Measurements from ENCODE around the gene KIAA1671. TPM values are rescaled to one million over a fixed set of nuclear protein-coding genes. Genes with fewer than 3 reads are reported as not detected.

Gene KIAA1671
- total and polyA plus RNA-seq, 4 donors, result 8.7 to 35.9 (median 19.1) TPM

DNA sequence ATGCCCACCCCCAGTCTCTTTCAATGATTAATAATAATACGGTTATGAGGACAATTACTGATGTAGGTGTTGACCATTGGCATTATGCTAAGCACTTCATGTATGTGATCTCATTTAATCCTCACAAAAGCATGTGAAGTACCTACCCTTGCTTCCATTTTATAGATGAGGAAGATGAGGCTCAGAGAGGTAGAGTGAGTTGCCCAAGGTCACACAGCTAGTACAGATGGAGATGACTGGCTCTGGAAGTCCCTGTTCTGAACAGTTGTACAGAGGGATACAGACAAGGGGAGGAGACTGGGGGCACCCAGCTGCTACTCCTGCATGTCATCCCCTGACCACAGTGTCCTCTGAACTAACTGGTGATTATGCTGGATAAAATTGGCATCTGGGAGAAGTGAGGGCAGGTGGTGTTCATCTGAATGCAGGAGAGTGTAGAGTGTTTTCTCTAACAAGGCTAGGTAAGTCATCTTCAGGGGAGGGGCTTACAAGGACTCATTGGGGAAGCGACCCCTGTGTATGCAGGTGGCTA lies 43.2 kb downstream of the KIAA1671 start:
- no peak overlapping the region for H3K9ac ChIP-seq (ENCODE audit: low read depth in 1 of 2, low read length in 2 of 2)
- no peak overlapping the region for H3K27ac ChIP-seq (ENCODE audit: low read depth in 1 of 2, low read length in 2 of 2)
- no peaks in the 10 kb centered on the region for H3K9me3 ChIP-seq (ENCODE audit: control insufficient read depth in 4 of 4, low read length in 3 of 4)
- H3K36me3 ChIP-seq (ENCODE audit: control insufficient read depth in 4 of 4, insufficient read depth in 3 of 4, low read depth in 1 of 4, low read length in 3 of 4), result no peaks in the 10 kb centered on the region
- TF ChIP-seq RAD21 (IDR thresholded peaks at IDR 0.05) (no peak), FOXA2 (IDR thresholded peaks at IDR 0.05) (no peak), JUND (IDR thresholded peaks at IDR 0.05) (no peak), SP1 (IDR thresholded peaks at IDR 0.05) (no peak), NR2F2 (IDR thresholded peaks at IDR 0.05) (no peak), TAF1 (conservative IDR thresholded peaks at IDR 0.05) (no peak), FOXA1 (IDR thresholded peaks at IDR 0.05) (no peak), HNF4A (conservative IDR thresholded peaks at IDR 0.05) (no peak)
- TF ChIP-seq, protein P1, sequence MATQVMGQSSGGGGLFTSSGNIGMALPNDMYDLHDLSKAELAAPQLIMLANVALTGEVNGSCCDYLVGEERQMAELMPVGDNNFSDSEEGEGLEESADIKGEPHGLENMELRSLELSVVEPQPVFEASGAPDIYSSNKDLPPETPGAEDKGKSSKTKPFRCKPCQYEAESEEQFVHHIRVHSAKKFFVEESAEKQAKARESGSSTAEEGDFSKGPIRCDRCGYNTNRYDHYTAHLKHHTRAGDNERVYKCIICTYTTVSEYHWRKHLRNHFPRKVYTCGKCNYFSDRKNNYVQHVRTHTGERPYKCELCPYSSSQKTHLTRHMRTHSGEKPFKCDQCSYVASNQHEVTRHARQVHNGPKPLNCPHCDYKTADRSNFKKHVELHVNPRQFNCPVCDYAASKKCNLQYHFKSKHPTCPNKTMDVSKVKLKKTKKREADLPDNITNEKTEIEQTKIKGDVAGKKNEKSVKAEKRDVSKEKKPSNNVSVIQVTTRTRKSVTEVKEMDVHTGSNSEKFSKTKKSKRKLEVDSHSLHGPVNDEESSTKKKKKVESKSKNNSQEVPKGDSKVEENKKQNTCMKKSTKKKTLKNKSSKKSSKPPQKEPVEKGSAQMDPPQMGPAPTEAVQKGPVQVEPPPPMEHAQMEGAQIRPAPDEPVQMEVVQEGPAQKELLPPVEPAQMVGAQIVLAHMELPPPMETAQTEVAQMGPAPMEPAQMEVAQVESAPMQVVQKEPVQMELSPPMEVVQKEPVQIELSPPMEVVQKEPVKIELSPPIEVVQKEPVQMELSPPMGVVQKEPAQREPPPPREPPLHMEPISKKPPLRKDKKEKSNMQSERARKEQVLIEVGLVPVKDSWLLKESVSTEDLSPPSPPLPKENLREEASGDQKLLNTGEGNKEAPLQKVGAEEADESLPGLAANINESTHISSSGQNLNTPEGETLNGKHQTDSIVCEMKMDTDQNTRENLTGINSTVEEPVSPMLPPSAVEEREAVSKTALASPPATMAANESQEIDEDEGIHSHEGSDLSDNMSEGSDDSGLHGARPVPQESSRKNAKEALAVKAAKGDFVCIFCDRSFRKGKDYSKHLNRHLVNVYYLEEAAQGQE (IDR thresholded peaks at IDR 0.05), result no peak
- TF ChIP-seq, protein P2, sequence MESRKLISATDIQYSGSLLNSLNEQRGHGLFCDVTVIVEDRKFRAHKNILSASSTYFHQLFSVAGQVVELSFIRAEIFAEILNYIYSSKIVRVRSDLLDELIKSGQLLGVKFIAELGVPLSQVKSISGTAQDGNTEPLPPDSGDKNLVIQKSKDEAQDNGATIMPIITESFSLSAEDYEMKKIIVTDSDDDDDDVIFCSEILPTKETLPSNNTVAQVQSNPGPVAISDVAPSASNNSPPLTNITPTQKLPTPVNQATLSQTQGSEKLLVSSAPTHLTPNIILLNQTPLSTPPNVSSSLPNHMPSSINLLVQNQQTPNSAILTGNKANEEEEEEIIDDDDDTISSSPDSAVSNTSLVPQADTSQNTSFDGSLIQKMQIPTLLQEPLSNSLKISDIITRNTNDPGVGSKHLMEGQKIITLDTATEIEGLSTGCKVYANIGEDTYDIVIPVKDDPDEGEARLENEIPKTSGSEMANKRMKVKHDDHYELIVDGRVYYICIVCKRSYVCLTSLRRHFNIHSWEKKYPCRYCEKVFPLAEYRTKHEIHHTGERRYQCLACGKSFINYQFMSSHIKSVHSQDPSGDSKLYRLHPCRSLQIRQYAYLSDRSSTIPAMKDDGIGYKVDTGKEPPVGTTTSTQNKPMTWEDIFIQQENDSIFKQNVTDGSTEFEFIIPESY (IDR thresholded peaks at IDR 0.05), result no peak
- TF ChIP-seq, protein P3, sequence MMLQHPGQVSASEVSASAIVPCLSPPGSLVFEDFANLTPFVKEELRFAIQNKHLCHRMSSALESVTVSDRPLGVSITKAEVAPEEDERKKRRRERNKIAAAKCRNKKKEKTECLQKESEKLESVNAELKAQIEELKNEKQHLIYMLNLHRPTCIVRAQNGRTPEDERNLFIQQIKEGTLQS (IDR thresholded peaks at IDR 0.05), result no peak
- TF ChIP-seq, protein P4, sequence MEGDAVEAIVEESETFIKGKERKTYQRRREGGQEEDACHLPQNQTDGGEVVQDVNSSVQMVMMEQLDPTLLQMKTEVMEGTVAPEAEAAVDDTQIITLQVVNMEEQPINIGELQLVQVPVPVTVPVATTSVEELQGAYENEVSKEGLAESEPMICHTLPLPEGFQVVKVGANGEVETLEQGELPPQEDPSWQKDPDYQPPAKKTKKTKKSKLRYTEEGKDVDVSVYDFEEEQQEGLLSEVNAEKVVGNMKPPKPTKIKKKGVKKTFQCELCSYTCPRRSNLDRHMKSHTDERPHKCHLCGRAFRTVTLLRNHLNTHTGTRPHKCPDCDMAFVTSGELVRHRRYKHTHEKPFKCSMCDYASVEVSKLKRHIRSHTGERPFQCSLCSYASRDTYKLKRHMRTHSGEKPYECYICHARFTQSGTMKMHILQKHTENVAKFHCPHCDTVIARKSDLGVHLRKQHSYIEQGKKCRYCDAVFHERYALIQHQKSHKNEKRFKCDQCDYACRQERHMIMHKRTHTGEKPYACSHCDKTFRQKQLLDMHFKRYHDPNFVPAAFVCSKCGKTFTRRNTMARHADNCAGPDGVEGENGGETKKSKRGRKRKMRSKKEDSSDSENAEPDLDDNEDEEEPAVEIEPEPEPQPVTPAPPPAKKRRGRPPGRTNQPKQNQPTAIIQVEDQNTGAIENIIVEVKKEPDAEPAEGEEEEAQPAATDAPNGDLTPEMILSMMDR (IDR thresholded peaks at IDR 0.05; ENCODE audit: low read depth, low read length, missing input control), result no peak
- no peaks in the 10 kb centered on the region for H3K27me3 ChIP-seq (ENCODE audit: control insufficient read depth in 4 of 4, insufficient read depth in 4 of 4, low read length in 3 of 4)
- WGBS, result 94% methylated on average over 2 of the region's 2 CpGs
- no peak for DNase-seq (ENCODE audit: low spot score)
- H3K4me1 ChIP-seq (ENCODE audit: control insufficient read depth in 4 of 4, insufficient read depth in 4 of 4, low read length in 3 of 4), result peaks cover 0 to 4% (median 2%) of the 10 kb centered on the region in 4 donors
- H3K4me3 ChIP-seq (ENCODE audit: low read depth in 1 of 3, low read length in 3 of 3), result no peak overlapping the region

DNA sequence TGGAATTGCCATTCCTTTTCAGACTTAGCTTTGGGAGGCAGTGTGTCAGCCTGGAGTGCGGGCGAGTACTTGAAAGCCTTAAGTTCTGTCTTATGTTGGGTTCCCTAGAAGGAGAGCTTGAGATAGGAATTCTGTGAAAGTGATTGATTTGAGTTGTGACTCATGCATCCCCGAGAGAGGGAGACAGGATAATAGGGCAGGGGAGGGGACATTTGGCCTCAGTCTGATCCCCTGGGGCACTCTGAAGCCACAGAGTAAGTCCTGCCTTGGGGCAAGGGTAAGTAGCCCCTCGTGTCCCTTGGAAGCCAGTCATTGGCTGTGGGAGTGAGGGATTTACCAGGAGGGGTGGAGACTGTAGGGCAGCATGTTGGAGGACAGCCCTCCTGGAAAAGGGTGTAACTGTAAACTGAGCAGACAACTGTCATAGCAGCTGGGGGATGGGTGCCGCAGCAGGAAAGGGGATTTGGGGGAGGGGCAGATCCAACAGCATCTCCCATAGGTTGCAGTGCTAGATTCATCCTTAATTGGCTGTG lies 44.0 kb downstream of the KIAA1671 start:
- Histone ChIP-seq H3K4me3 (ENCODE audit: low read depth in 1 of 3, low read length in 3 of 3) (no peak overlapping the region), H3K4me1 (ENCODE audit: control insufficient read depth in 4 of 4, insufficient read depth in 4 of 4, low read length in 3 of 4) (peaks cover 0 to 3% (median 1%) of the 10 kb centered on the region in 4 donors), H3K27me3 (ENCODE audit: control insufficient read depth in 4 of 4, insufficient read depth in 4 of 4, low read length in 3 of 4) (no peaks in the 10 kb centered on the region), H3K36me3 (ENCODE audit: control insufficient read depth in 4 of 4, insufficient read depth in 3 of 4, low read depth in 1 of 4, low read length in 3 of 4) (no peaks in the 10 kb centered on the region), H3K9me3 (ENCODE audit: control insufficient read depth in 4 of 4, low read length in 3 of 4) (no peaks in the 10 kb centered on the region), H3K9ac (ENCODE audit: low read depth in 1 of 2, low read length in 2 of 2) (no peak overlapping the region), H3K27ac (ENCODE audit: low read depth in 1 of 2, low read length in 2 of 2) (no peak overlapping the region)
- no peak for DNase-seq (ENCODE audit: low spot score)
- 64% methylated on average over 5 of the region's 5 CpGs for WGBS
- no peak for TF ChIP-seq HNF4A (conservative IDR thresholded peaks at IDR 0.05)
- no peak for TF ChIP-seq EGR1 (IDR thresholded peaks at IDR 0.05; ENCODE audit: low read depth in 2 of 2)
- TF ChIP-seq, protein P5, sequence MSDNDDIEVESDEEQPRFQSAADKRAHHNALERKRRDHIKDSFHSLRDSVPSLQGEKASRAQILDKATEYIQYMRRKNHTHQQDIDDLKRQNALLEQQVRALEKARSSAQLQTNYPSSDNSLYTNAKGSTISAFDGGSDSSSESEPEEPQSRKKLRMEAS (IDR thresholded peaks at IDR 0.05), result no peak
- TF ChIP-seq RXRA (IDR thresholded peaks at IDR 0.05), result no peak
- no peak for TF ChIP-seq FOXA1 (IDR thresholded peaks at IDR 0.05)
- TF ChIP-seq, protein P3 (IDR thresholded peaks at IDR 0.05), result no peak
- TF ChIP-seq, protein P4 (IDR thresholded peaks at IDR 0.05; ENCODE audit: low read depth, low read length, missing input control), result no peak
- no peak for TF ChIP-seq YY1 (IDR thresholded peaks at IDR 0.05)
- no peak for TF ChIP-seq RAD21 (IDR thresholded peaks at IDR 0.05)
- no peak for TF ChIP-seq JUND (IDR thresholded peaks at IDR 0.05)
- TF ChIP-seq, protein P2 (IDR thresholded peaks at IDR 0.05), result no peak
- TF ChIP-seq SP1 (IDR thresholded peaks at IDR 0.05), result no peak

Measured in liver (tissue), 9 donors.